ENCODE data around the gene TXNRD3. TPM values are rescaled to one million over a fixed set of nuclear protein-coding genes. Genes with fewer than 3 reads are reported as not detected.

The TXNRD3 gene
- total RNA-seq, 1 experiment from 2014 or later, result 7.8 TPM

DNA sequence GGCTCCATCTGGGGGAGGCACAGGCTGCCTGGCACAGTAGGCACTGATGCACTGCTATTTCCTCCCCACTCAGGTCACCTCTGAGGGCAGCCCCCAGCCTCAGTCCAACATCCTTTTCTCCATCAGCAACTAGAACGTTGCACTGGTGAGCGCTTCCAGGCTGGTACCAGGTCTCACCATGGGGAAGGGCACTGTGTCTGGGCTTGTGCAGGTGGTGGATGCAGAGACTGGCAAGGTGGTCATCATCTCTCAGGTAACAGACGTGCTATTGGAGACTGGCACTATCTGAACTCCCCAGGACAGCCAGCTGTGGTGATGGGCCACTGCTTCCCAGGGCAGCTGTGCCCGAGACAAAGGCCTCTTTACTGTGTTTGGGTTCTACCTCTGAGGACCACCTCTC is 8.3 kb upstream of the TXNRD3 start:
- Histone ChIP-seq H3K9me3 (ENCODE audit: low read length) (no peaks in the 10 kb centered on the region), H3K4me1 (ENCODE audit: insufficient read depth, low read length) (no peaks in the 10 kb centered on the region), H3K27ac (ENCODE audit: low read length) (no peak overlapping the region), H3F3A (ENCODE audit: low read length, unreplicated experiment) (no peaks in the 10 kb centered on the region), H4K20me1 (ENCODE audit: low read length) (no peaks in the 10 kb centered on the region), H3K9me2 (replicated peaks; ENCODE audit: low read length) (no peaks in the 10 kb centered on the region), H3K36me3 (ENCODE audit: low read depth, low read length) (no peaks in the 10 kb centered on the region), H3K4me3 (ENCODE audit: low read length) (no peak overlapping the region), H2AFZ (ENCODE audit: low read length) (no peak overlapping the region), H3K27me3 (ENCODE audit: low read length) (peaks cover 24% of the 10 kb centered on the region), H3K79me2 (ENCODE audit: low read length) (no peaks in the 10 kb centered on the region), H3K9ac (ENCODE audit: low read length) (no peak overlapping the region), H3K4me2 (ENCODE audit: low read length) (no peak overlapping the region)
- ATAC-seq, result no peak
- TF ChIP-seq EZH2 (IDR thresholded peaks at IDR 0.05; ENCODE audit: low read length, unreplicated experiment), result no peak
- TF ChIP-seq EZH2phosphoT487 (IDR thresholded peaks at IDR 0.05; ENCODE audit: borderline replicate concordance, low read length), result no peak
- TF ChIP-seq, protein P1, sequence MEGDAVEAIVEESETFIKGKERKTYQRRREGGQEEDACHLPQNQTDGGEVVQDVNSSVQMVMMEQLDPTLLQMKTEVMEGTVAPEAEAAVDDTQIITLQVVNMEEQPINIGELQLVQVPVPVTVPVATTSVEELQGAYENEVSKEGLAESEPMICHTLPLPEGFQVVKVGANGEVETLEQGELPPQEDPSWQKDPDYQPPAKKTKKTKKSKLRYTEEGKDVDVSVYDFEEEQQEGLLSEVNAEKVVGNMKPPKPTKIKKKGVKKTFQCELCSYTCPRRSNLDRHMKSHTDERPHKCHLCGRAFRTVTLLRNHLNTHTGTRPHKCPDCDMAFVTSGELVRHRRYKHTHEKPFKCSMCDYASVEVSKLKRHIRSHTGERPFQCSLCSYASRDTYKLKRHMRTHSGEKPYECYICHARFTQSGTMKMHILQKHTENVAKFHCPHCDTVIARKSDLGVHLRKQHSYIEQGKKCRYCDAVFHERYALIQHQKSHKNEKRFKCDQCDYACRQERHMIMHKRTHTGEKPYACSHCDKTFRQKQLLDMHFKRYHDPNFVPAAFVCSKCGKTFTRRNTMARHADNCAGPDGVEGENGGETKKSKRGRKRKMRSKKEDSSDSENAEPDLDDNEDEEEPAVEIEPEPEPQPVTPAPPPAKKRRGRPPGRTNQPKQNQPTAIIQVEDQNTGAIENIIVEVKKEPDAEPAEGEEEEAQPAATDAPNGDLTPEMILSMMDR (conservative IDR thresholded peaks at IDR 0.05; ENCODE audit: low read depth, low read length), result no peak
- ChIA-PET POLR2A (ENCODE audit: unreplicated experiment) (no interaction called here), CTCF (no interaction called here)
- no TSS peak for BruUV-seq (replicated peaks)
- DNase-seq, result no peak
- intact Hi-C loops (cut with micrococcal nuclease), result no loop called here

DNA sequence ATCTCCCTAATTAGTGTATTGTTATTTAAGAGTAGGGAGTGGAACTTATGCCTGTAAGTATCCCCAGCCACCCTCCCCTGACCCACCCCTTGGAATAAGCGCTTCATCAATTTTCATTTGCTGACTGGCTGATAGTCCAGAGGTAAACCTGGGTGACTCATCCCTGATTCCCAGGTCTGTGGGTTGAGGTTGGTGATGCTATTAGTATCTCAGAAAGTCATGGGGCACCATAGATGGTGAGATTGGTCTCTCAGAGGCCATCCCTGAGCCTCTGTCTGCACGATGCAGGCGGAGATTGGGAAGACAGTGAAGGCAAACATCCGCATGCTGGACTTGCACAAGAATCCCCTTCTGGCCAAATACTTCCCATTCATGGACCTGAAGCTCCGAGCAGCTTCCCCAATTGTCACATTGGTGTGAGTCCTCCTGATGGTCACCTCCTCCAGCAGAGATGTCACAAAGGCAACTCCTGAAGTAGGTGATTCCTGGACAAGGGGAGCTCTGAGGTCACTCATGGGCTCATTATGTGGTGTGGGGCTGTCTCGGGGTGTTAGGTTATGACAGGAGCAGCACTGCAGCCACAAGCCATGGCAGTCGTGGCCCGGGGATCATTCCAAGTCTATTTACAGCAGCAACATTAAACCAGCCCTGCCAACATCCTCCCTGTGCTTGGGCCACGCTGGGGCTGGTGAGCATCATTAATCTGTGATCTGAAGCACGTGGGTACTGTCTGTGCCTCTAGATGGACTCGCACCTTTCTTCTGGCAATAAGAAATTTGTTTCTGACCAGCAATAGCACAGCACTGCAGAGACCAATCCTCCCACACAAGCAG is 6.8 kb upstream of the TXNRD3 start:
- Histone ChIP-seq H3K79me2 (ENCODE audit: low read length) (no peaks in the 10 kb centered on the region), H4K20me1 (ENCODE audit: low read length) (no peaks in the 10 kb centered on the region), H3K4me3 (ENCODE audit: low read length) (no peak overlapping the region), H3K4me1 (ENCODE audit: insufficient read depth, low read length) (no peaks in the 10 kb centered on the region), H3K27ac (ENCODE audit: low read length) (no peak overlapping the region), H3K27me3 (ENCODE audit: low read length) (peaks cover 24% of the 10 kb centered on the region), H3K9ac (ENCODE audit: low read length) (no peak overlapping the region), H3K9me2 (replicated peaks; ENCODE audit: low read length) (no peaks in the 10 kb centered on the region), H2AFZ (ENCODE audit: low read length) (no peak overlapping the region), H3K36me3 (ENCODE audit: low read depth, low read length) (no peaks in the 10 kb centered on the region), H3F3A (ENCODE audit: low read length, unreplicated experiment) (no peaks in the 10 kb centered on the region), H3K9me3 (ENCODE audit: low read length) (no peaks in the 10 kb centered on the region), H3K4me2 (ENCODE audit: low read length) (no peak overlapping the region)
- ChIA-PET CTCF (no interaction called here), POLR2A (ENCODE audit: unreplicated experiment) (no interaction called here)
- intact Hi-C loops (cut with micrococcal nuclease), result no loop called here
- TF ChIP-seq EZH2phosphoT487 (IDR thresholded peaks at IDR 0.05; ENCODE audit: borderline replicate concordance, low read length), result no peak
- no peak for TF ChIP-seq EZH2 (IDR thresholded peaks at IDR 0.05; ENCODE audit: low read length, unreplicated experiment)
- TF ChIP-seq, protein P1 (conservative IDR thresholded peaks at IDR 0.05; ENCODE audit: low read depth, low read length), result no peak
- DNase-seq, result no peak
- BruUV-seq (replicated peaks), result no TSS peak
- ATAC-seq, result no peak

Data from PC-3 (cell line).